H9 (cell line): Measurements from ENCODE around the gene MATN4. TPM values are rescaled to one million over a fixed set of nuclear protein-coding genes. Genes with fewer than 3 reads are reported as not detected.

Experiments used
- DNase-seq: peaks from one replicate; pipeline ENCODE4 v3.0.0-alpha.2; 2017
- H2AFZ ChIP-seq: one replicate; pipeline ENCODE4 v1.6.1; 2013; ENCODE audit warnings: mild to moderate bottlenecking, low read length, control low read depth, moderate library complexity
- H2AK5ac ChIP-seq: 2 replicates; pipeline ENCODE4 v1.6.1; 2013; ENCODE audit warnings: low read length, control low read depth, mixed read lengths; ENCODE audit not compliant: insufficient read length
- H2BK120ac ChIP-seq: one replicate; pipeline ENCODE4 v1.6.1; 2013; ENCODE audit warnings: low read depth, mild to moderate bottlenecking, low read length, control low read depth, inconsistent platforms; ENCODE audit not compliant: poor library complexity, severe bottlenecking
- H2BK12ac ChIP-seq: 2 replicates; pipeline ENCODE4 v1.6.1; 2013; ENCODE audit warnings: low read length, control low read depth, mixed read lengths, low read depth; ENCODE audit not compliant: insufficient read length
- H2BK15ac ChIP-seq: 2 replicates; pipeline ENCODE4 v1.6.1; 2013; ENCODE audit warnings: low read depth, low read length, control low read depth
- H2BK20ac ChIP-seq: one replicate; pipeline ENCODE4 v1.6.1; 2013; ENCODE audit warnings: low read depth, mild to moderate bottlenecking, low read length, control low read depth, inconsistent platforms; ENCODE audit not compliant: poor library complexity, severe bottlenecking
- H2BK5ac ChIP-seq: 2 replicates; pipeline ENCODE4 v1.6.1; 2013; ENCODE audit warnings: low read length, control low read depth, mixed read lengths; ENCODE audit not compliant: insufficient read length
- H3K14ac ChIP-seq: 2 replicates; pipeline ENCODE4 v1.6.1; 2013; ENCODE audit warnings: low read length, control low read depth; ENCODE audit not compliant: insufficient read depth
- H3K18ac ChIP-seq: 2 replicates; pipeline ENCODE4 v1.6.1; 2013; ENCODE audit warnings: low read depth, mild to moderate bottlenecking, mixed read lengths, low read length, control low read depth; ENCODE audit not compliant: insufficient read length
- H3K23ac ChIP-seq: 2 replicates; pipeline ENCODE4 v1.6.1; 2013; ENCODE audit warnings: low read length, control low read depth, mixed read lengths, low read depth; ENCODE audit not compliant: insufficient read length
- H3K23me2 ChIP-seq: 2 replicates; pipeline ENCODE4 v1.6.1; 2013; ENCODE audit warnings: low read depth, mild to moderate bottlenecking, mixed read lengths, low read length, control low read depth; ENCODE audit not compliant: insufficient read length, poor library complexity, severe bottlenecking
- H3K27ac ChIP-seq: 2 replicates; pipeline ENCODE4 v1.5.1; 2013; ENCODE audit warnings: low read length, control low read depth, mixed read lengths, low read depth; ENCODE audit not compliant: insufficient read length
- H3K27me3 ChIP-seq: 2 replicates; pipeline ENCODE4 v1.6.1; 2013; ENCODE audit warnings: low read length, control low read depth, inconsistent platforms; ENCODE audit not compliant: insufficient read depth
- H3K4ac ChIP-seq: 2 replicates; pipeline ENCODE4 v1.6.1; 2013; ENCODE audit warnings: low read depth, mild to moderate bottlenecking, control low read depth, inconsistent platforms, low read length, moderate library complexity
- H3K4me1 ChIP-seq: 2 replicates; pipeline ENCODE4 v1.6.1; 2013; ENCODE audit warnings: low read length, control low read depth, inconsistent platforms; ENCODE audit not compliant: insufficient read depth
- H3K4me2 ChIP-seq: 2 replicates; pipeline ENCODE4 v1.6.1; 2013; ENCODE audit warnings: low read length, control low read depth, mixed read lengths; ENCODE audit not compliant: insufficient read length, insufficient read depth
- H3K56ac ChIP-seq: 2 replicates; pipeline ENCODE4 v1.6.1; 2013; ENCODE audit warnings: low read depth, mild to moderate bottlenecking, mixed read lengths, low read length, control low read depth; ENCODE audit not compliant: insufficient read length
- H3K79me1 ChIP-seq: 2 replicates; pipeline ENCODE4 v1.6.1; 2013; ENCODE audit warnings: low read depth, mild to moderate bottlenecking, moderate library complexity, low read length, control low read depth, inconsistent platforms; ENCODE audit not compliant: insufficient read depth, poor library complexity, severe bottlenecking
- H3K79me2 ChIP-seq: 2 replicates; pipeline ENCODE4 v1.6.1; 2013; ENCODE audit warnings: low read length, control low read depth, inconsistent platforms; ENCODE audit not compliant: insufficient read depth
- H3K9ac ChIP-seq: 2 replicates; pipeline ENCODE4 v1.6.1; 2013; ENCODE audit warnings: low read length, control low read depth, mixed read lengths; ENCODE audit not compliant: insufficient read length; ENCODE audit errors: extremely low read depth
- H3K9me3 ChIP-seq: one replicate; pipeline ENCODE4 v1.6.1; 2013; ENCODE audit warnings: low read depth, low read length, inconsistent platforms; ENCODE audit not compliant: control insufficient read depth
- H3T11ph ChIP-seq: one replicate; pipeline ENCODE4 v1.6.1; 2013; ENCODE audit warnings: mild to moderate bottlenecking, low read length, control low read depth, inconsistent platforms
- H4K20me1 ChIP-seq: one replicate; pipeline ENCODE4 v1.6.1; 2013; ENCODE audit not compliant: control insufficient read depth, insufficient read length, insufficient read depth
- H4K5ac ChIP-seq: 2 replicates; pipeline ENCODE4 v1.6.1; 2013; ENCODE audit warnings: low read depth, mild to moderate bottlenecking, mixed read lengths, low read length, control low read depth; ENCODE audit not compliant: insufficient read length
- H4K8ac ChIP-seq: replicated peaks from 2 replicates; pipeline ENCODE4 v1.6.1; 2013; ENCODE audit warnings: low read length, control low read depth, mixed read lengths, low read depth; ENCODE audit not compliant: insufficient read length
- H4K91ac ChIP-seq: 2 replicates; pipeline ENCODE4 v1.6.1; 2013; ENCODE audit warnings: low read depth, mild to moderate bottlenecking, moderate library complexity, mixed read lengths, low read length, control low read depth; ENCODE audit not compliant: insufficient read length
- H3K27ac Mint-ChIP-seq, 3 experiments: 2 replicates in 2 of 3; 3 replicates in 1 of 3; pipeline ENCODE4 v1.8.0; 2020 to 2021; ENCODE audit warnings: mixed read lengths in 3 of 3, mild to moderate bottlenecking in 1 of 3, moderate library complexity in 1 of 3
- H3K27me3 Mint-ChIP-seq: 2 replicates; pipeline ENCODE4 v1.8.0; 2021; ENCODE audit warnings: low read depth, mild to moderate bottlenecking, moderate library complexity, mixed read lengths
- H3K36me3 Mint-ChIP-seq, 3 experiments: 2 replicates in 2 of 3; 3 replicates in 1 of 3; pipeline ENCODE4 v1.8.0; 2020 to 2021; ENCODE audit warnings: low read depth in 3 of 3, mixed read lengths in 3 of 3; ENCODE audit not compliant: insufficient read depth in 1 of 3
- H3K4me1 Mint-ChIP-seq, 2 experiments: 2 replicates each; pipeline ENCODE4 v1.8.0; 2020; ENCODE audit warnings: mixed read lengths in 2 of 2
- H3K4me3 Mint-ChIP-seq, 2 experiments: 2 replicates in 1 of 2; 3 replicates in 1 of 2; pipeline ENCODE4 v1.8.0; 2020 to 2021; ENCODE audit warnings: mild to moderate bottlenecking in 2 of 2, mixed read lengths in 2 of 2, moderate library complexity in 1 of 2
- H3K9me3 Mint-ChIP-seq, 2 experiments: 2 replicates in 1 of 2; 3 replicates in 1 of 2; pipeline ENCODE4 v1.8.0; 2020; ENCODE audit warnings: mild to moderate bottlenecking in 2 of 2, mixed read lengths in 2 of 2, moderate library complexity in 1 of 2
- WGBS: extraction: QIAGEN DNeasy Blood & Tissue Kit; methylation state at CpG from one replicate; pipeline ENCODE4 v1.1.7; 2013; ENCODE audit warnings: missing lambda C conversion rate, low lambda C conversion rate, mixed read lengths; ENCODE audit not compliant: insufficient read length; ENCODE audit errors: extremely low coverage; 5-methylcytosine and 5-hydroxymethylcytosine counted together
- total RNA-seq: library from RNA; stranded (reverse); gene quantifications from 2 replicates; pipeline ENCODE4 v1.2.1, GENCODE V29; 2021
- TF ChIP-seq, protein P1 (sequence below): fragments of 200-600 bp; sonication (generic); conservative IDR thresholded peaks from 3 replicates; pipeline ENCODE4 v1.8.0; 2021; ENCODE audit warnings: antibody characterized with exemption, mild to moderate bottlenecking

The MATN4 gene
- total RNA-seq, 1 experiment from 2014 or later, result 0.11 TPM

DNA sequence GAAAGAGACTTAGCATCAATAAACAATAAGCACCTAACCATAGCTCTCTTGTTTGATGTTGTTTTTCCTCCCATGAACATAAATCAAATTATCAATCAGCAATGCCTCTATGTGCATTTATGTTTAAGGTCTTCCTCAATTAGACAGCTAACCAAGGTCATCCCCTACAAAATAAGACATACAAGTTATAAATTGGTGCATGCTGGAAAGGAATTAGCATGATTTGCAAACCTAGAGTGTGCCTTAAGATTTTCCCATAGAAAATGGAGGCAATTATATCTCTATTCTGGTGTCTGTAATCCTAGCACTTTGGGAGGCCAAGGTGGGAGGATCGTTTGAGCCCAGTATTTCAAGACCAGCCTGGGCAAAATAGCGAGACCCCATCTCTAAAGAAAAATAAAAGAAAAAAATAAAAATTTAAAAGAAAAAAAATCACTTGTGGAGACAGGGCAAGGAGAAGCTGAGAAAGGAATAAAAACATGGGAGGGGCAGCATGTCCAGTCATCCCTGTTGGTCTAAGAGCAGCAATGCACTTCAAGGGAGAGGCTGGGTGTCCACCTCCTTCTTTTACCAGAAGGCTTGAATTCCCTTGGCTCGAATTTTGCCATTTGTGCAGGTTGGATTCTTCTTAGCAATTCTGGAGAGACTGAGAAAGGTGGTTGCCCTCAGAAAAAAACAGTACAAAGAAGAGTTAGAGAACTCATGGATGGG is 44.4 kb downstream of the MATN4 start:
- Histone ChIP-seq H4K8ac (no peak overlapping the region), H3T11ph (no peak overlapping the region), H2AFZ (no peak overlapping the region), H3K9ac (no peak overlapping the region), H3K14ac (no peak overlapping the region), H2BK120ac (no peak overlapping the region), H3K18ac (no peak overlapping the region), H2BK12ac (no peak overlapping the region), H3K4me1 (peaks cover 3% of the 10 kb centered on the region; the same call in 1 of the 2 replicates), H3K27me3 (no peaks in the 10 kb centered on the region), H3K27ac (no peak overlapping the region), H3K56ac (no peak overlapping the region), H3K79me2 (no peaks in the 10 kb centered on the region), H3K23ac (no peak overlapping the region), H3K4ac (no peak overlapping the region), H2BK15ac (no peak overlapping the region), H4K5ac (no peak overlapping the region), H4K20me1 (no peaks in the 10 kb centered on the region), H2AK5ac (no peak overlapping the region), H3K79me1 (no peaks in the 10 kb centered on the region), H3K4me2 (no peak overlapping the region), H3K23me2 (no peaks in the 10 kb centered on the region), H2BK5ac (no peak overlapping the region), H4K91ac (no peak overlapping the region), H2BK20ac (no peak overlapping the region), H3K9me3 (no peaks in the 10 kb centered on the region)
- H3K4me1 Mint-ChIP-seq, result peaks cover 8 to 9% of the 10 kb centered on the region in 2 experiments
- TF ChIP-seq, protein P1, sequence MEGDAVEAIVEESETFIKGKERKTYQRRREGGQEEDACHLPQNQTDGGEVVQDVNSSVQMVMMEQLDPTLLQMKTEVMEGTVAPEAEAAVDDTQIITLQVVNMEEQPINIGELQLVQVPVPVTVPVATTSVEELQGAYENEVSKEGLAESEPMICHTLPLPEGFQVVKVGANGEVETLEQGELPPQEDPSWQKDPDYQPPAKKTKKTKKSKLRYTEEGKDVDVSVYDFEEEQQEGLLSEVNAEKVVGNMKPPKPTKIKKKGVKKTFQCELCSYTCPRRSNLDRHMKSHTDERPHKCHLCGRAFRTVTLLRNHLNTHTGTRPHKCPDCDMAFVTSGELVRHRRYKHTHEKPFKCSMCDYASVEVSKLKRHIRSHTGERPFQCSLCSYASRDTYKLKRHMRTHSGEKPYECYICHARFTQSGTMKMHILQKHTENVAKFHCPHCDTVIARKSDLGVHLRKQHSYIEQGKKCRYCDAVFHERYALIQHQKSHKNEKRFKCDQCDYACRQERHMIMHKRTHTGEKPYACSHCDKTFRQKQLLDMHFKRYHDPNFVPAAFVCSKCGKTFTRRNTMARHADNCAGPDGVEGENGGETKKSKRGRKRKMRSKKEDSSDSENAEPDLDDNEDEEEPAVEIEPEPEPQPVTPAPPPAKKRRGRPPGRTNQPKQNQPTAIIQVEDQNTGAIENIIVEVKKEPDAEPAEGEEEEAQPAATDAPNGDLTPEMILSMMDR, result no peak
- no CpG with 5 or more reads among the region's 3 CpGs for WGBS
- H3K9me3 Mint-ChIP-seq, result no peaks in the 10 kb centered on the region
- DNase-seq, result no peak
- no peak overlapping the region for H3K27ac Mint-ChIP-seq
- no peaks in the 10 kb centered on the region for H3K36me3 Mint-ChIP-seq
- H3K4me3 Mint-ChIP-seq, result no peak overlapping the region
- peaks cover 10% of the 10 kb centered on the region for H3K27me3 Mint-ChIP-seq
